Measurements from ENCODE around the gene NUF2. TPM values are rescaled to one million over a fixed set of nuclear protein-coding genes. Genes with fewer than 3 reads are reported as not detected.
"Not testable (repeated sequence)": the region's sequence is repeated elsewhere in the genome, so short reads cannot be mapped to it uniquely, and the experiment has no call there.

Gene NUF2
- total RNA-seq: 2.0 TPM

GRCh38 chr1:163321311-163322305, at the start of gene NUF2:
Gene NUF2, plus strand, starts transcription at chr1:163321954. Its CDS starts 4,098 bp downstream, at chr1:163326052.
- DNase-seq (ENCODE audit: extremely low spot score in 2 of 2): peak; percentile 97
- intact Hi-C loops (cut with DNase I): no loop called here
- no peaks in the 10 kb centered on the region for H3K27me3 ChIP-seq

GRCh38 chr1:163273766-163274441, 47.9 kb upstream of the NUF2 start:
- Histone ChIP-seq H3K27me3 (no peaks in the 10 kb centered on the region), H3K36me3 (no peaks in the 10 kb centered on the region), H3K9me3 (peaks cover 12% of the 10 kb centered on the region), H3K27ac (no peak overlapping the region), H3K4me3 (no peak overlapping the region), H3K4me1 (no peaks in the 10 kb centered on the region)
- DNase-seq (ENCODE audit: extremely low spot score in 2 of 2): no peak
- intact Hi-C loops (cut with DNase I): no loop called here
- TF ChIP-seq POLR2AphosphoS5 (IDR thresholded peaks at IDR 0.05; ENCODE audit: insufficient read depth in 1 of 2, low read depth in 1 of 2) (no peak), CTCF (IDR thresholded peaks at IDR 0.05) (no peak), POLR2A (IDR thresholded peaks at IDR 0.05) (no peak)

More at GRCh38 chr1:163321311-163322305, at the start of gene NUF2:
- TF ChIP-seq CTCF (IDR thresholded peaks at IDR 0.05): peak in 2 of 3 experiments; percentile 22 to 38
- peak; percentile 93 to 99 for TF ChIP-seq POLR2AphosphoS5 (IDR thresholded peaks at IDR 0.05; ENCODE audit: insufficient read depth in 1 of 2, low read depth in 1 of 2)
- TF ChIP-seq POLR2A (IDR thresholded peaks at IDR 0.05): no peak
- Histone ChIP-seq H3K9me3 (no peaks in the 10 kb centered on the region), H3K4me3 (peak within 1 kb of the TSS; percentile 67 to 69), H3K36me3 (peaks cover 0 to 15% of the 10 kb centered on the region in 2 donors), H3K27ac (peak within 1 kb of the TSS; percentile 42), H3K4me1 (peaks cover 19% of the 10 kb centered on the region)

GRCh38 chr1:163275222-163275621, 46.5 kb upstream of the NUF2 start:
- no peaks in the 10 kb centered on the region for H3K27me3 ChIP-seq
- no peak overlapping the region for H3K27ac ChIP-seq
- no peaks in the 10 kb centered on the region for H3K36me3 ChIP-seq
- intact Hi-C loops (cut with DNase I): no loop called here
- no peak overlapping the region for H3K4me3 ChIP-seq
- peaks cover 12% of the 10 kb centered on the region for H3K9me3 ChIP-seq
- DNase-seq (ENCODE audit: extremely low spot score in 2 of 2): no peak
- no peaks in the 10 kb centered on the region for H3K4me1 ChIP-seq
- TF ChIP-seq CTCF (IDR thresholded peaks at IDR 0.05) (no peak), POLR2AphosphoS5 (IDR thresholded peaks at IDR 0.05; ENCODE audit: insufficient read depth in 1 of 2, low read depth in 1 of 2) (no peak), POLR2A (IDR thresholded peaks at IDR 0.05) (no peak)

- TF ChIP-seq POLR2AphosphoS5 (IDR thresholded peaks at IDR 0.05; ENCODE audit: insufficient read depth in 1 of 2, low read depth in 1 of 2) (no peak), POLR2A (IDR thresholded peaks at IDR 0.05) (no peak), CTCF (IDR thresholded peaks at IDR 0.05) (no peak)
- no peak overlapping the region for H3K27ac ChIP-seq
- H3K9me3 ChIP-seq: peaks cover 12% of the 10 kb centered on the region
- intact Hi-C loops (cut with DNase I): no loop called here
- H3K4me3 ChIP-seq: no peak overlapping the region
- H3K4me1 ChIP-seq: no peaks in the 10 kb centered on the region
- no peaks in the 10 kb centered on the region for H3K36me3 ChIP-seq
- DNase-seq (ENCODE audit: extremely low spot score in 2 of 2): no peak
- H3K27me3 ChIP-seq: no peaks in the 10 kb centered on the region
Observed at GRCh38 chr1:163278602-163279001, 43.2 kb upstream of the NUF2 start.

GRCh38 chr1:163284867-163285266, 36.9 kb upstream of the NUF2 start:
- H3K27ac ChIP-seq; H3K4me1 ChIP-seq; intact Hi-C loops (cut with DNase I); DNase-seq (ENCODE audit: extremely low spot score in 2 of 2); H3K9me3 ChIP-seq; H3K36me3 ChIP-seq; H3K27me3 ChIP-seq; H3K4me3 ChIP-seq: not testable (repeated sequence)
